Caco-2 (cell line): Measurements from ENCODE around the gene LIMA1. TPM values are rescaled to one million over a fixed set of nuclear protein-coding genes. Genes with fewer than 3 reads are reported as not detected.
"Not testable (repeated sequence)": the region's sequence is repeated elsewhere in the genome, so short reads cannot be mapped to it uniquely, and the experiment has no call there.

Experiments
- BruUV-seq: library from RNA; stranded (reverse); fragments of 400-500 nt; replicated peaks from 2 replicates; lab custom pipeline; 2021; lab: Mats Ljungman, UMichigan
- CTCF ChIA-PET: fragments of 300-600 bp; sonication (Branson Sonifier 250); formaldehyde crosslinking; loops from one replicate; lab custom pipeline; 2022; ENCODE audit warnings: antibody characterized with exemption; lab: Charles Lee
- POLR2A ChIA-PET: fragments of 300-600 bp; sonication (Branson Sonifier 250); formaldehyde crosslinking; loops from one replicate; lab custom pipeline; 2022; ENCODE audit warnings: antibody characterized with exemption; lab: Charles Lee
- DNase-seq, 2 experiments: peaks; one replicate each; pipeline versions ENCODE4 v3.0.0 to v3.0.0-alpha.2; 2020 to 2022
- H3K27me3 ChIP-seq: replicated peaks from 2 replicates; pipeline ENCODE4 v1.6.0; 2011; ENCODE audit warnings: low read length; ENCODE audit not compliant: control insufficient read depth, insufficient read depth
- H3K36me3 ChIP-seq: 2 replicates; pipeline ENCODE4 v1.5.1; 2011; ENCODE audit warnings: low read length; ENCODE audit not compliant: control insufficient read depth, insufficient read depth
- H3K4me1 ChIP-seq: fragments of 250-450 bp; sonication (Bioruptor Pico); 2 replicates; pipeline ENCODE4 v1.5.1; 2020; ENCODE audit warnings: mild to moderate bottlenecking
- H3K4me3 ChIP-seq: 2 replicates; pipeline ENCODE4 v1.5.1; 2011; ENCODE audit warnings: low read depth, mild to moderate bottlenecking, control low read depth, low read length
- H3K9me3 ChIP-seq: fragments of 250-450 bp; sonication (Bioruptor Pico); 2 replicates; pipeline ENCODE4 v1.5.1; 2020; ENCODE audit warnings: mild to moderate bottlenecking, moderate library complexity
- H3K27ac Mint-ChIP-seq: one replicate; pipeline ENCODE4 v1.8.0; 2022; ENCODE audit warnings: mixed read lengths; ENCODE audit not compliant: unreplicated experiment
- H3K27me3 Mint-ChIP-seq: one replicate; pipeline ENCODE4 v1.8.0; 2022; ENCODE audit warnings: mixed read lengths; ENCODE audit not compliant: insufficient read depth, unreplicated experiment
- H3K36me3 Mint-ChIP-seq: one replicate; pipeline ENCODE4 v1.8.0; 2022; ENCODE audit warnings: mild to moderate bottlenecking, mixed read lengths; ENCODE audit not compliant: insufficient read depth, unreplicated experiment
- H3K4me1 Mint-ChIP-seq: one replicate; pipeline ENCODE4 v1.8.0; 2022; ENCODE audit warnings: low read depth, mixed read lengths; ENCODE audit not compliant: unreplicated experiment
- H3K4me3 Mint-ChIP-seq: one replicate; pipeline ENCODE4 v1.8.0; 2022; ENCODE audit warnings: mild to moderate bottlenecking, moderate library complexity, mixed read lengths; ENCODE audit not compliant: unreplicated experiment
- H3K9me3 Mint-ChIP-seq: one replicate; pipeline ENCODE4 v1.8.0; 2022; ENCODE audit warnings: mixed read lengths; ENCODE audit not compliant: unreplicated experiment
- intact Hi-C: fragments of 100-400 bp; cut with micrococcal nuclease; formaldehyde crosslinking; loops from one replicate; pipeline ENCODE4 v1.10.0; 2022; ENCODE audit not compliant: unreplicated experiment
- total RNA-seq: library from RNA; stranded (reverse); gene quantifications from 2 replicates; pipeline ENCODE4 v1.2.3, GENCODE V29; 2022
- TF ChIP-seq, protein P1 (sequence below), 2 experiments: fragments of 200-600 bp in 1 of 2; IDR thresholded peaks; 1 replicate in 1 of 2; 2 replicates in 1 of 2; pipeline versions ENCODE4 v1.5.1 to v1.8.0; 2011 to 2022; ENCODE audit warnings: antibody characterized with exemption in 1 of 2, control low read depth in 1 of 2, inconsistent platforms in 1 of 2, low read depth in 1 of 2, low read length in 1 of 2, mild to moderate bottlenecking in 1 of 2, moderate library complexity in 1 of 2; ENCODE audit not compliant: insufficient read depth in 1 of 2, severe bottlenecking in 1 of 2, unreplicated experiment in 1 of 2

The LIMA1 gene
- total RNA-seq, 1 experiment from 2014 or later: 50.3 TPM

DNA sequence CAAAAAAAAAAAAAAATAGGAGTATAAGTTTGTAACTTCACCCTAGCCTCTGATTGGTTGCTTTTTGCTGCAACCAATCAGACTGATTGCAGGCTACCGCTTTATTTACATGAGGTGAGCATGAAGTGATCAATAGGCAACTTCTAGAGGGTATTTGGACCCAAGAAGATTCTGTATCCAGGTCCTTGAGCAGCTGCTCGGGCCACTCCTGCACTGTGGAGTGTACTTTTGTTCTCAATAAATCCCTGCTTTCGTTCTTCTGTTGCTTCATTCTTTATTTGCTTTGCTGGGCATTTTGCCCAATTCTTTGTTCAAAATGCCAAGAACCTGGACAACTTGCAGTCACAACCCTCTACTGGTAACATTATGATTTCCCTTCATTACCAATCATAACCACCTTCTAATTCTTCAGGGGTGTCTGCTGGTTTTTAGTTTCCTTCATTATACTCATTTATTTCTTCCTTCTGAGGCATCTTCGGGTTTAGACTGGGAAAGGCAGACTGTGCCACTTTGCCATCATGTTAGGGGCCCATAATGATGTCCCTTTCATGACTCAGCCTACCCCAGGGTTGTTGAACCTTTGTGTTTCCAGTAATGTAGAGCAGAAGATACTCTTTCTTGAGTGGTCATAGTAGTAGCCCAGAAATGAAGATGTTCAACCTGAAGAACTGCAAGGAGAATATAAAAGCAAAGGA is 43.4 kb upstream of the LIMA1 start:
- H3K9me3 ChIP-seq: no peaks in the 10 kb centered on the region
- H3K4me3 ChIP-seq: no peak overlapping the region
- Mint-ChIP-seq H3K27ac (no peak overlapping the region), H3K9me3 (no peaks in the 10 kb centered on the region), H3K36me3 (no peaks in the 10 kb centered on the region), H3K4me1 (no peaks in the 10 kb centered on the region), H3K27me3 (no peaks in the 10 kb centered on the region), H3K4me3 (no peak overlapping the region)
- no peaks in the 10 kb centered on the region for H3K27me3 ChIP-seq
- TF ChIP-seq, protein P1, sequence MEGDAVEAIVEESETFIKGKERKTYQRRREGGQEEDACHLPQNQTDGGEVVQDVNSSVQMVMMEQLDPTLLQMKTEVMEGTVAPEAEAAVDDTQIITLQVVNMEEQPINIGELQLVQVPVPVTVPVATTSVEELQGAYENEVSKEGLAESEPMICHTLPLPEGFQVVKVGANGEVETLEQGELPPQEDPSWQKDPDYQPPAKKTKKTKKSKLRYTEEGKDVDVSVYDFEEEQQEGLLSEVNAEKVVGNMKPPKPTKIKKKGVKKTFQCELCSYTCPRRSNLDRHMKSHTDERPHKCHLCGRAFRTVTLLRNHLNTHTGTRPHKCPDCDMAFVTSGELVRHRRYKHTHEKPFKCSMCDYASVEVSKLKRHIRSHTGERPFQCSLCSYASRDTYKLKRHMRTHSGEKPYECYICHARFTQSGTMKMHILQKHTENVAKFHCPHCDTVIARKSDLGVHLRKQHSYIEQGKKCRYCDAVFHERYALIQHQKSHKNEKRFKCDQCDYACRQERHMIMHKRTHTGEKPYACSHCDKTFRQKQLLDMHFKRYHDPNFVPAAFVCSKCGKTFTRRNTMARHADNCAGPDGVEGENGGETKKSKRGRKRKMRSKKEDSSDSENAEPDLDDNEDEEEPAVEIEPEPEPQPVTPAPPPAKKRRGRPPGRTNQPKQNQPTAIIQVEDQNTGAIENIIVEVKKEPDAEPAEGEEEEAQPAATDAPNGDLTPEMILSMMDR (IDR thresholded peaks at IDR 0.05; ENCODE audit: insufficient read depth in 1 of 2, low read depth in 1 of 2, low read length in 1 of 2, severe bottlenecking in 1 of 2, unreplicated experiment in 1 of 2): no peak
- intact Hi-C loops: no loop called here
- ChIA-PET POLR2A (no interaction called here), CTCF (no interaction called here)
- DNase-seq: no peak
- H3K36me3 ChIP-seq: no peaks in the 10 kb centered on the region
- BruUV-seq: no TSS peak
- no peaks in the 10 kb centered on the region for H3K4me1 ChIP-seq

DNA sequence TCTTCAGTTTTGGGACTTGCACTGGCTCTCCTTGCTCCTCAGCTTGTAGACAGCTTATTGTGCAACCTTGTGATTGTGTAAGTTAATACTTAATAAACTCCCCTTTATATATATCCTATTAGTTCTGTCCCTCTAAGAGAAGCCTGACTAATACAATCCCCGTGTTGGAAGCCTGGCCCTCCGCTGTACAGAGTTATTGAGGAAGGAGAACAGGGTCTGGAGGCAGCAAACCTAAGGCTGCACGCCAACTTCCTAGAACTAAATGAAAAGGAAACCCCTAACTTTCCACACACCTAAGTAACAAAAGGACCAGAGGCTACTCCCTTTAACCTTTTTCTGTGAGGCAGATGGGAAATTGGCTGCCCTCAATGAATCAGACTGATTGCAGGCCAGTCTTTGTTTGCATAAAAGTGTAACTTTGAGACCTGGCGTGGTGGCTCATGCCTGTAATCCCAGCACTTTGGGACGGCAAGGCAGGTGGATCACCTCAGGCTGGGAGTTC is 42.6 kb upstream of the LIMA1 start:
- Mint-ChIP-seq H3K27me3 (no peaks in the 10 kb centered on the region), H3K4me3 (no peak overlapping the region), H3K27ac (no peak overlapping the region), H3K4me1 (no peaks in the 10 kb centered on the region), H3K9me3 (no peaks in the 10 kb centered on the region), H3K36me3 (no peaks in the 10 kb centered on the region)
- DNase-seq: no peak
- Histone ChIP-seq H3K36me3 (no peaks in the 10 kb centered on the region), H3K9me3 (no peaks in the 10 kb centered on the region), H3K4me3 (no peak overlapping the region), H3K4me1 (no peaks in the 10 kb centered on the region), H3K27me3 (no peaks in the 10 kb centered on the region)
- no TSS peak for BruUV-seq
- CTCF ChIA-PET: no interaction called here
- POLR2A ChIA-PET: no interaction called here
- intact Hi-C loops: no loop called here
- TF ChIP-seq, protein P1 (IDR thresholded peaks at IDR 0.05; ENCODE audit: insufficient read depth in 1 of 2, low read depth in 1 of 2, low read length in 1 of 2, severe bottlenecking in 1 of 2, unreplicated experiment in 1 of 2): no peak

DNA sequence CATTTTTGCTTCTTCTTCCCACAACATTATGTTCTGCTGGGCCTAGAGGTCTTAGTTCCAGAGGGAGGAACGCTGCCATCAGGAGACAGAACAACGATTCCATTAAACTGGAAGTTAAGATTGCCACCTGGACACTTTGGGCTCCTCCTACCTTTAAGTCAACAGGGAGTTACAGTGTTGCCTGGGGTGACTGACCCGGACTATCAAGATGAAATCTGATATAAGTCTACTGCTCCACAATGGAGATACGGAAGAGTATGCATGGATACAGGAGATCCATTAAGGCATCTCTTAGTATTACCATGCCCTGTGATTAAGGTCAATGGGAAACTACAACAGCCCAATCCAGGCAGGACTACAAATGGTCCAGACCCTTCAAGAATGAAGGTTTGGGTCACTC is 41.5 kb upstream of the LIMA1 start:
- BruUV-seq, H3K9me3 Mint-ChIP-seq, H3K4me1 Mint-ChIP-seq, intact Hi-C loops, H3K27me3 ChIP-seq, CTCF ChIA-PET, DNase-seq, H3K36me3 ChIP-seq, POLR2A ChIA-PET, H3K4me3 Mint-ChIP-seq, H3K27ac Mint-ChIP-seq, H3K36me3 Mint-ChIP-seq, H3K27me3 Mint-ChIP-seq, H3K4me3 ChIP-seq, H3K4me1 ChIP-seq, H3K9me3 ChIP-seq: not testable (repeated sequence)

DNA sequence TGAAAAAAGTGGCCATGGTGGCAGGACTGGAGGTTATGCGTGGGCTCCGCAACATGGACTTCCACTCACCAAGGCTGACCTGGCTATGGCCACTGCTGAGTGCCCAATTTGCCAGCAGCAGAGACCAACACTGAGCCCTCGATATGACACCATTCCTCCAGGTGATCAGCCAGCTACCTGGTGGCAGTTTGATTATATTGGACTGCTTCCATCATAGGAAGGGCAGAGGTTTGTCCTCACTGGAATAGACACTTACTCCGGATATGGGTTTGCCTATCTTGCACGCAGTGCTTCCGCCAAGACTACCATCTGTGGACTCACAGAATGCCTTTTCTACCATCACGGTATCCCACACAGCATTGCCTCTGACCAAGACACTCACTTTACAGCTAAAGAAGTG is 40.8 kb upstream of the LIMA1 start:
- BruUV-seq, intact Hi-C loops, H3K9me3 ChIP-seq, H3K36me3 ChIP-seq, H3K27ac Mint-ChIP-seq, H3K27me3 Mint-ChIP-seq, CTCF ChIA-PET, H3K4me3 Mint-ChIP-seq, H3K27me3 ChIP-seq, H3K9me3 Mint-ChIP-seq, H3K4me3 ChIP-seq, H3K36me3 Mint-ChIP-seq, POLR2A ChIA-PET, H3K4me1 Mint-ChIP-seq, DNase-seq, H3K4me1 ChIP-seq: not testable (repeated sequence)
